Measurements from ENCODE around the gene TRMT11.

GRCh38 chr6:125985979-125986300 is 400 bp upstream of the TRMT11 start:
- TF ChIP-seq EP300 (IDR thresholded peaks at IDR 0.05) (no peak), POLR2A (IDR thresholded peaks at IDR 0.05) (no peak), CTCF (IDR thresholded peaks at IDR 0.05) (no peak)
